Measurements from ENCODE around the gene GOLGA7B. TPM values are rescaled to one million over a fixed set of nuclear protein-coding genes. Genes with fewer than 3 reads are reported as not detected.

Gene GOLGA7B
- polyA plus RNA-seq, 1 of the 3 experiments (the other 2 are of a cell fraction), result 0.03 TPM

GRCh38 chr10:97827702-97828291 lies 21.8 kb upstream of the GOLGA7B start:
- ChIA-PET POLR2A (interaction anchor here (1.0 kb wide), 2 partner anchors 40 to 46 kb away, joined by 3 read pairs; no protein-coding TSS in a partner anchor), CTCF (interaction anchor here (0.6 to 8.0 kb wide), 6 partner anchors 22 to 216 kb away, joined by 3 to 50 read pairs (median 4); partner anchors contain the start of gene GOLGA7B)
- no peaks in the 10 kb centered on the region for H3K9me2 ChIP-seq
- H3K9me3 ChIP-seq, result no peaks in the 10 kb centered on the region
- H3K4me2 ChIP-seq, result peak overlapping the region; percentile 50; the same call in 1 of the 2 replicates
- no peak overlapping the region for H3K4me3 ChIP-seq (ENCODE audit: low read depth in 2 of 2, low read length in 1 of 2)
- no peaks in the 10 kb centered on the region for H3F3A ChIP-seq (replicated peaks; ENCODE audit: insufficient read depth)
- H3K9ac ChIP-seq, result no peak overlapping the region
- H3K27me3 ChIP-seq (ENCODE audit: insufficient read depth), result no peaks in the 10 kb centered on the region; the same call in 1 of the 2 replicates
- TF ChIP-seq IRF3 (IDR thresholded peaks at IDR 0.05; ENCODE audit: low read depth, low read length) (no peak), FOSL2 (IDR thresholded peaks at IDR 0.05; ENCODE audit: borderline replicate concordance, low read depth) (0 out of 2 replicates have a peak, but pooled peaks have one; percentile 8)
- H3K4me1 ChIP-seq (ENCODE audit: control insufficient read depth in 1 of 2, insufficient read depth in 2 of 2, low read depth in 1 of 2, low read length in 1 of 2), result peaks cover 11 to 14% of the 10 kb centered on the region in 2 experiments; a peak in 2 of 4 replicates
- DNase-seq, result peak; percentile 67
- no peak overlapping the region for H2AFZ ChIP-seq (ENCODE audit: low read depth)
- WGBS (ENCODE audit: low lambda C conversion rate), result 28% methylated on average over 9 of the region's 10 CpGs
- no peaks in the 10 kb centered on the region for H4K20me1 ChIP-seq (ENCODE audit: insufficient read depth)
- H3K79me2 ChIP-seq (ENCODE audit: insufficient read depth), result no peaks in the 10 kb centered on the region
- no peak overlapping the region for H3K27ac ChIP-seq (ENCODE audit: low read depth in 2 of 2, low read length in 1 of 2)
- no peaks in the 10 kb centered on the region for H3K36me3 ChIP-seq (replicated peaks in 1 of 2; ENCODE audit: control insufficient read depth in 1 of 2, insufficient read depth in 2 of 2, low read length in 1 of 2)

GRCh38 chr10:97828721-97829120 lies 20.9 kb upstream of the GOLGA7B start:
- Histone ChIP-seq H3K27ac (ENCODE audit: low read depth in 2 of 2, low read length in 1 of 2) (no peak overlapping the region), H2AFZ (ENCODE audit: low read depth) (no peak overlapping the region), H3K4me2 (no peak overlapping the region), H3K9me2 (no peaks in the 10 kb centered on the region), H3K27me3 (ENCODE audit: insufficient read depth) (peaks cover 7% of the 10 kb centered on the region; the same call in 1 of the 2 replicates), H4K20me1 (ENCODE audit: insufficient read depth) (no peaks in the 10 kb centered on the region), H3K4me3 (ENCODE audit: low read depth in 2 of 2, low read length in 1 of 2) (no peak overlapping the region), H3K36me3 (replicated peaks in 1 of 2; ENCODE audit: control insufficient read depth in 1 of 2, insufficient read depth in 2 of 2, low read length in 1 of 2) (no peaks in the 10 kb centered on the region), H3K9ac (no peak overlapping the region), H3K9me3 (no peaks in the 10 kb centered on the region), H3K4me1 (ENCODE audit: control insufficient read depth in 1 of 2, insufficient read depth in 2 of 2, low read depth in 1 of 2, low read length in 1 of 2) (peaks cover 11 to 14% of the 10 kb centered on the region in 2 experiments; a peak in 2 of 4 replicates), H3K79me2 (ENCODE audit: insufficient read depth) (no peaks in the 10 kb centered on the region), H3F3A (replicated peaks; ENCODE audit: insufficient read depth) (no peaks in the 10 kb centered on the region)
- no peak for DNase-seq
- TF ChIP-seq MAX (IDR thresholded peaks at IDR 0.05; ENCODE audit: low read depth) (no peak), EZH2phosphoT487 (IDR thresholded peaks at IDR 0.05; ENCODE audit: borderline replicate concordance, low read depth) (no peak), FOXJ3 (CRISPR knock-in tag; IDR thresholded peaks at IDR 0.05) (no peak), MXI1 (IDR thresholded peaks at IDR 0.05; ENCODE audit: low read depth, low read length) (no peak), MEF2A (IDR thresholded peaks at IDR 0.05; ENCODE audit: borderline replicate concordance, low read depth) (no peak), NFIC (IDR thresholded peaks at IDR 0.05; ENCODE audit: borderline replicate concordance) (no peak), YY1 (IDR thresholded peaks at IDR 0.05; ENCODE audit: low read depth) (no peak), JUND (IDR thresholded peaks at IDR 0.05) (no peak), GATA2 (CRISPR knock-in tag; IDR thresholded peaks at IDR 0.05) (no peak), RFX5 (IDR thresholded peaks at IDR 0.05; ENCODE audit: low read length) (no peak), EP300 (IDR thresholded peaks at IDR 0.05; ENCODE audit: borderline replicate concordance in 1 of 2, low read depth in 1 of 2, low read length in 1 of 2) (no peak), REST (IDR thresholded peaks at IDR 0.05; ENCODE audit: low read depth, low read length) (no peak), SIN3A (IDR thresholded peaks at IDR 0.05; ENCODE audit: borderline replicate concordance, low read depth, low read length) (no peak), CHD2 (IDR thresholded peaks at IDR 0.05; ENCODE audit: low read length, partially characterized antibody) (no peak), CTCF (IDR thresholded peaks at IDR 0.05) (no peak), IRF3 (IDR thresholded peaks at IDR 0.05; ENCODE audit: low read depth, low read length) (no peak), ELF1 (IDR thresholded peaks at IDR 0.05) (no peak), TCF12 (IDR thresholded peaks at IDR 0.05) (no peak)
- CTCF ChIA-PET, result interaction anchor here (8.0 kb wide), 1 partner anchor 37 kb away, joined by 50 read pairs; no protein-coding TSS in a partner anchor
- WGBS (ENCODE audit: low lambda C conversion rate), result 57% methylated on average over 1 of the region's 2 CpGs
- POLR2A ChIA-PET, result interaction anchor here (1.0 kb wide), 2 partner anchors 39 to 47 kb away, joined by 3 read pairs; no protein-coding TSS in a partner anchor

Data from SK-N-SH (cell line).